SU-DHL-6 (cell line): ENCODE data around the gene SIGLEC1.

Source experiments
- CTCF ChIP-seq: fragments of 200-600 bp; sonication (generic); IDR thresholded peaks from one replicate; pipeline ENCODE4 v1.5.1; 2017; ENCODE audit warnings: antibody characterized with exemption, mild to moderate bottlenecking, low read length, moderate library complexity; ENCODE audit not compliant: insufficient read depth, poor library complexity, severe bottlenecking
- EZH2phosphoT487 ChIP-seq: fragments of 200-600 bp; sonication (generic), shearing (Covaris generic); conservative IDR thresholded peaks from 2 replicates; pipeline ENCODE4 v1.6.1; 2018; ENCODE audit warnings: mild to moderate bottlenecking, antibody characterized with exemption, low read length, moderate library complexity, mixed read lengths

GRCh38 chr20:3739054-3739925 lies 26.9 kb upstream of the SIGLEC1 start:
- TF ChIP-seq CTCF (no peak), EZH2phosphoT487 (no peak)
